ENCODE results near the gene MAP1LC3B2. TPM values are rescaled to one million over a fixed set of nuclear protein-coding genes. Genes with fewer than 3 reads are reported as not detected.

Gene MAP1LC3B2
- total RNA-seq, 1 donor from 2014 or later: not detected

GRCh38 chr12:116620492-116621191 lies 61.5 kb downstream of the MAP1LC3B2 start:
- H3K9ac ChIP-seq (ENCODE audit: low read depth in 1 of 3, low read length in 3 of 3): peak overlapping the region in 1 of 3 donors; percentile 45
- no peak overlapping the region for H3K27ac ChIP-seq (ENCODE audit: low read depth, low read length)
- no peaks in the 10 kb centered on the region for H3K36me3 ChIP-seq (ENCODE audit: control insufficient read depth in 3 of 3, insufficient read depth in 3 of 3, low read length in 3 of 3)
- H3K9me3 ChIP-seq (ENCODE audit: control insufficient read depth in 3 of 3, low read length in 3 of 3): no peaks in the 10 kb centered on the region
- no peaks in the 10 kb centered on the region for H3K27me3 ChIP-seq (ENCODE audit: control insufficient read depth in 3 of 3, insufficient read depth in 3 of 3, low read length in 3 of 3)
- H3K4me1 ChIP-seq (ENCODE audit: control insufficient read depth in 3 of 3, insufficient read depth in 3 of 3, low read length in 3 of 3): peaks cover 4 to 15% (median 11%) of the 10 kb centered on the region in 3 donors
- peak overlapping the region in 1 of 3 donors; percentile 39 for H3K4me3 ChIP-seq (ENCODE audit: low read length in 3 of 3)

GRCh38 chr12:116621194-116621593 lies 62.0 kb downstream of the MAP1LC3B2 start:
- H3K27me3 ChIP-seq (ENCODE audit: control insufficient read depth in 3 of 3, insufficient read depth in 3 of 3, low read length in 3 of 3): no peaks in the 10 kb centered on the region
- H3K4me1 ChIP-seq (ENCODE audit: control insufficient read depth in 3 of 3, insufficient read depth in 3 of 3, low read length in 3 of 3): peaks cover 4 to 15% (median 11%) of the 10 kb centered on the region in 3 donors
- no peak overlapping the region for H3K4me3 ChIP-seq (ENCODE audit: low read length in 3 of 3)
- no peaks in the 10 kb centered on the region for H3K9me3 ChIP-seq (ENCODE audit: control insufficient read depth in 3 of 3, low read length in 3 of 3)
- H3K27ac ChIP-seq (ENCODE audit: low read depth, low read length): no peak overlapping the region
- H3K9ac ChIP-seq (ENCODE audit: low read depth in 1 of 3, low read length in 3 of 3): peak overlapping the region in 1 of 3 donors; percentile 45
- no peaks in the 10 kb centered on the region for H3K36me3 ChIP-seq (ENCODE audit: control insufficient read depth in 3 of 3, insufficient read depth in 3 of 3, low read length in 3 of 3)

GRCh38 chr12:116624516-116624915 lies 65.3 kb downstream of the MAP1LC3B2 start:
- H3K27ac ChIP-seq (ENCODE audit: low read depth, low read length): no peak overlapping the region
- H3K4me1 ChIP-seq (ENCODE audit: control insufficient read depth in 3 of 3, insufficient read depth in 3 of 3, low read length in 3 of 3): peaks cover 4 to 15% (median 11%) of the 10 kb centered on the region in 3 donors
- no peaks in the 10 kb centered on the region for H3K27me3 ChIP-seq (ENCODE audit: control insufficient read depth in 3 of 3, insufficient read depth in 3 of 3, low read length in 3 of 3)
- no peak overlapping the region for H3K9ac ChIP-seq (ENCODE audit: low read depth in 1 of 3, low read length in 3 of 3)
- no peaks in the 10 kb centered on the region for H3K9me3 ChIP-seq (ENCODE audit: control insufficient read depth in 3 of 3, low read length in 3 of 3)
- no peak overlapping the region for H3K4me3 ChIP-seq (ENCODE audit: low read length in 3 of 3)
- no peaks in the 10 kb centered on the region for H3K36me3 ChIP-seq (ENCODE audit: control insufficient read depth in 3 of 3, insufficient read depth in 3 of 3, low read length in 3 of 3)

DNA sequence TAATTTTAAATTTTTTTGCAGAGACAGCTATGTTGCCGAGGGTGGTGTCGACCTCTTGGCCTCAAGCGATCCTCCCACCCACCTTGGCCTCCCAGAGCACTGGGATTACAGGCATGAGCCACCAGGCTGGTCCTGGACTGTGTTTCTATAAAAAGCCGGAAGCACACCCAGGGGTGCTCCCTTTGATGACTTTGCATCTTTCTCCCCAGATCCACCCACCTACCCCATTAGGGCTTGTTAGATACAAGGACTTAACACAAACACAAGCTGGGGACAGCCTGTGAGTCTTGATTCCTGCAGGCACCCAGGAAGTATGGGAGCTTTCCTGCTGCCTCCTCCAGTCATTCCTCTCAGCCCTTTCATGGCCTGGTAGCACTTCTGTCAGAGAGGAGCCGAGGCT lies 67.0 kb downstream of the MAP1LC3B2 start:
- no peak overlapping the region for H3K9ac ChIP-seq (ENCODE audit: low read depth in 1 of 3, low read length in 3 of 3)
- no peaks in the 10 kb centered on the region for H3K36me3 ChIP-seq (ENCODE audit: control insufficient read depth in 3 of 3, insufficient read depth in 3 of 3, low read length in 3 of 3)
- H3K27me3 ChIP-seq (ENCODE audit: control insufficient read depth in 3 of 3, insufficient read depth in 3 of 3, low read length in 3 of 3): no peaks in the 10 kb centered on the region
- no peaks in the 10 kb centered on the region for H3K9me3 ChIP-seq (ENCODE audit: control insufficient read depth in 3 of 3, low read length in 3 of 3)
- no peak overlapping the region for H3K27ac ChIP-seq (ENCODE audit: low read depth, low read length)
- no peak overlapping the region for H3K4me3 ChIP-seq (ENCODE audit: low read length in 3 of 3)
- peaks cover 0 to 5% (median 2%) of the 10 kb centered on the region in 3 donors for H3K4me1 ChIP-seq (ENCODE audit: control insufficient read depth in 3 of 3, insufficient read depth in 3 of 3, low read length in 3 of 3)

Other genes starting within 250 kb of the MAP1LC3B2 start
- 6.3 TPM for gene SPRING1, start 178.7 kb downstream of the MAP1LC3B2 start, total RNA-seq
- 1.0 TPM for gene RNFT2, start 178.9 kb downstream of the MAP1LC3B2 start, total RNA-seq